ENCODE data around the gene ACTN1.

ACTN1 gene

DNA sequence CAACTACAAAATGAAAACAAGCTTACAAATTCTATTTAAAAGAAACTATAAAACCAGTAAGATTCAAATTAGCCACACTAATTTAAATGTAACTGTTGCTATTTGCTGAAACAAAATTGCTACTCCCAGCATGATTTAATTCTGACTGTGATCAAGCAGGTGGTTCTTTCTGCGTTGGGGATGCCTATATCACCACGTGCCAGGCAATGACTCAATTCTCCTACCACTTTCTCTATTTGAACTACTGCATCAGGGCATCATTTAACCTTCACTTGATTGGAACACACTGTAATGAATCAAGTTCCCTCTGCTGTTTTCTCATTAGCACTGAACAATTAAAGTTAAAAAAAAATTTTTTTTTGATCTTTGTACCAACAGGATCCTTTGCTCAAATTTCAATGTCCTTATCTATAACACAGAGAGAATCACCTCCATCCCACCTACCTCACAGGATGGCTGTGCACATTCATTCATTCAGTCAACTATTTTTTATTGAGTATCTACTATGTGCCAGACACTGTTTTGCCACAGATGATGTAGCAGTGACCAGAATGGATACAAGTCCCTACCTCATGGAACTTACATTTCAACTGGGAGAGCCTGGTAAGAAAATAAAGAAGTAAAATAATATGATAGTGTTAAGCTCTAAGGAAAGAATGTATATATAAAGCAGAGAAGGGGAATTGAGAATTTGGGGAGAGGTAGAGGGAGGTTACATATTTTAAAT, 8.0 kb upstream of the ACTN1 start:
- no peak overlapping the region for H3K27ac ChIP-seq
- TF ChIP-seq CTCF (IDR thresholded peaks at IDR 0.05) (no peak), ZFX (IDR thresholded peaks at IDR 0.05; ENCODE audit: borderline replicate concordance) (no peak)

- H3K27ac ChIP-seq = no peak overlapping the region
- TF ChIP-seq ZFX (IDR thresholded peaks at IDR 0.05; ENCODE audit: borderline replicate concordance) (no peak), CTCF (IDR thresholded peaks at IDR 0.05) (no peak)
These were observed 7.1 kb upstream of the ACTN1 start for GRCh38 chr14:68986225-68986624.

- no peak overlapping the region for H3K27ac ChIP-seq
- no peak for TF ChIP-seq ZFX (IDR thresholded peaks at IDR 0.05; ENCODE audit: borderline replicate concordance)
- TF ChIP-seq CTCF (IDR thresholded peaks at IDR 0.05) = no peak
These were observed 5.6 kb upstream of the ACTN1 start for GRCh38 chr14:68984686-68985085.

DNA sequence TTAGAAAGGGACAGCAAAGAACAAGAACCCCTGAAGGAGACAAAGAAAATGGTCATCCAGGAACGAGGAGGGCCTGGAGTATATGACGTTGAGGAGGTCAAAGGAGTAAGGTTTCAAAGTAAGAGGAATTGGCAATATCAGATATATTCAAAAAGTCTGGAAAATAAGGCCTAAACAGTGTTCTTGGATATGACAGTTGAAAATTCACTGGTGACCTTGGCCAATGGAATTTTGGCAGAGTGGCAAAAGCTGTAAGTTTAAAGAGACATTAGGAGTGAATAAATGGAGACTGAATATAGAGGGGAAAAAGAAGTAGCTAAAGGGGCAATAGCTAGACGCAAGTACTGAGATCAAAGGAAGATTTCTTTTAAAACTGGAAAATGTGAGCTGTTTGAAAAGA, 4.1 kb upstream of the ACTN1 start:
- TF ChIP-seq CTCF (IDR thresholded peaks at IDR 0.05) = no peak
- no peak for TF ChIP-seq ZFX (IDR thresholded peaks at IDR 0.05; ENCODE audit: borderline replicate concordance)
- no peak overlapping the region for H3K27ac ChIP-seq

- no peak overlapping the region for H3K27ac ChIP-seq
These were observed 3.5 kb upstream of the ACTN1 start for GRCh38 chr14:68982581-68982980.

GRCh38 chr14:68981539-68981976, 2.5 kb upstream of the ACTN1 start:
- H3K27ac ChIP-seq = no peak overlapping the region
- no peak for TF ChIP-seq CTCF (IDR thresholded peaks at IDR 0.05)
- no peak for TF ChIP-seq ZFX (IDR thresholded peaks at IDR 0.05; ENCODE audit: borderline replicate concordance)

More at GRCh38 chr14:68982581-68982980, 3.5 kb upstream of the ACTN1 start:
- TF ChIP-seq ZFX (IDR thresholded peaks at IDR 0.05; ENCODE audit: borderline replicate concordance) (no peak), CTCF (IDR thresholded peaks at IDR 0.05) (no peak)

DNA sequence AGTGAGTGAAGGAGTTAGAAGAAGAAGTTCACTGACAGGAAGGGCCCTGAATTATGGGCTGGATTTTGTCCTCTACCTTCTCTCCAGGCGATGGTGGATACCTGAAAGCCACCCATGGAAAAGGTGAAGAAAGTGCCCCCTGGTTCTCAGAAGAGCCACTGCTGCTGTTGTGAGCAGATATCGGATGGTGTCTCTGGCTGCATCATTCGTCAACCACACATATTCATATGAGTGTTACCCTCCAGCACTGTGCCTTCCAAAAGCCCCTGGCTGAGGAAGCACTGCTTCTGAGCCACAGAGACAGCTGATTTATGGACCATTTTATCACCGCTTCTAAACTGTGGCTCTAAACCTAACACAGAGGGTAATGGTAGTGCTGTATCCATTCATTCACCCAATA, 2.0 kb upstream of the ACTN1 start:
- H3K27ac ChIP-seq = no peak overlapping the region
- TF ChIP-seq CTCF (IDR thresholded peaks at IDR 0.05) = no peak
- no peak for TF ChIP-seq ZFX (IDR thresholded peaks at IDR 0.05; ENCODE audit: borderline replicate concordance)

Data from 22Rv1 (cell line).